Mucosa of rectum (tissue), 2 donors: Measurements from ENCODE around the gene TOGARAM2.
A peak's percentile ranks its signal among the peaks of the same experiment; 100 is the strongest.

ENCODE experiments used
- H3K27ac ChIP-seq, 2 donors: one replicate each; pipeline ENCODE4 v1.7.0; 2013; ENCODE audit warnings: inconsistent platforms in 2 of 2, low read depth in 2 of 2, low read length in 2 of 2
- H3K27me3 ChIP-seq, 2 donors: one replicate each; pipeline ENCODE4 v1.7.0; 2013; ENCODE audit warnings: low read length in 2 of 2; ENCODE audit not compliant: control insufficient read depth in 2 of 2, insufficient read depth in 2 of 2
- H3K36me3 ChIP-seq, 2 donors: one replicate each; pipeline ENCODE4 v1.7.0; 2013; ENCODE audit warnings: low read length in 2 of 2; ENCODE audit not compliant: control insufficient read depth in 2 of 2, insufficient read depth in 2 of 2
- H3K4me1 ChIP-seq, 2 donors: one replicate each; pipeline ENCODE4 v1.7.0; 2013; ENCODE audit warnings: low read length in 2 of 2, mild to moderate bottlenecking in 1 of 2; ENCODE audit not compliant: control insufficient read depth in 2 of 2, insufficient read depth in 2 of 2
- H3K4me3 ChIP-seq, 2 donors: one replicate each; pipeline ENCODE4 v1.7.0; 2013; ENCODE audit warnings: low read length in 2 of 2
- H3K9ac ChIP-seq, 2 donors: one replicate each; pipeline ENCODE4 v1.7.0; 2013; ENCODE audit warnings: low read length in 2 of 2, low read depth in 1 of 2, mild to moderate bottlenecking in 1 of 2
- H3K9me3 ChIP-seq, 2 donors: one replicate each; pipeline ENCODE4 v1.7.0; 2013; ENCODE audit warnings: low read length in 2 of 2; ENCODE audit not compliant: control insufficient read depth in 2 of 2
- donor health status: healthy.
- donor health status: Normal muscosa, but diverticular disease.

TOGARAM2 gene

DNA sequence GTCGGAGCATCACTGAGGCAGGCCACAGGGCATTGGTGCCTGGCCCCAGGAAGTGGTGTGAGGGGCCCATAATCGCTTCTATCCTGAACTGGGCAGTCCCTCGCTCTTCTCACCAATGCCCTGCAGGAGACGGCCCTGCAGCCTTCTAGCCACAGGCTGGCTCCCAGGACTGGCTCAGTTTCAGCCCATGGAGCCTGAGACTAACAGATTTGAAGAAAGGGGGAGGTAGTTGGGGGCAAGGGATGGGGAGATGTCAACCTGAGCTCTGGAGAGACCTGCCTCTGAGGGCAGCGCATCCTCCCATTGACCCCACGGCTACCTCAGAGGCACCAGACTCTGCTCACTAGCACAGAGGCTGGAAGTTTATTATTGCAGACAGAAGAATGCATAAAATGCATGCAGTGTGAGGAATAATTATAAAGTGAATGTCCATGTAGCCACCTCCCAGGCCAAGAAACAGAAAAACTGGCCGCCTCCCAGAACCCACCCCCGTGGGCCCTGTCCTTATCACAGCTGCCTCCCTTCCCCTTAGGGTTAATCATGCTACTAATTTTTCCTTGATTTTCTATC is 1.4 kb downstream of the TOGARAM2 start:
- no peak overlapping the region for H3K9ac ChIP-seq
- H3K4me1 ChIP-seq: no peaks in the 10 kb centered on the region
- H3K4me3 ChIP-seq: no peak overlapping the region
- H3K27me3 ChIP-seq: no peaks in the 10 kb centered on the region
- no peaks in the 10 kb centered on the region for H3K9me3 ChIP-seq
- no peaks in the 10 kb centered on the region for H3K36me3 ChIP-seq
- H3K27ac ChIP-seq: no peak overlapping the region

DNA sequence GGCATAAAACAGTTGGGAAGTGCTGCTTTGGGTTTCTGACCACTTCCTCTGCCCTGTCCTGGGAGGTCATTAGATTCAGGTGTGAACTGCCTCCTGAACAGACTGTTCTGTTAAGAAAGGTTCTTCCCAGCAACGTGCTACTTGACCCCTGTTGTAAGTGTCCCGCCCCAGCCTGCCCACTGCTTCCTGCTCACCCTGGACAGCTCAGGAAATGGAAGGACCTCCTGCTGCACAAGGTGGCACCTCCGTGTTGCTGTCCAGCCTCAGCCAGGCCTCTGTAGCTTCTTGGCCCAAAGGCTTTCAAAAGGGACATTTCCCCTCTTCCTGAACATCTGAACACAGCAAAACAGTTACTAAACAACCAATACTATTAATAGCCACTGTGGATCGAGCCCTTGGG is 5.3 kb downstream of the TOGARAM2 start:
- Histone ChIP-seq H3K9me3 (no peaks in the 10 kb centered on the region), H3K9ac (no peak overlapping the region), H3K4me3 (no peak overlapping the region), H3K27me3 (no peaks in the 10 kb centered on the region), H3K36me3 (no peaks in the 10 kb centered on the region), H3K27ac (no peak overlapping the region), H3K4me1 (no peaks in the 10 kb centered on the region)

GRCh38 chr2:28989973-28990372 is 8.9 kb downstream of the TOGARAM2 start:
- no peaks in the 10 kb centered on the region for H3K27me3 ChIP-seq
- H3K4me3 ChIP-seq: no peak overlapping the region
- H3K9me3 ChIP-seq: no peaks in the 10 kb centered on the region
- no peaks in the 10 kb centered on the region for H3K36me3 ChIP-seq
- no peak overlapping the region for H3K9ac ChIP-seq
- H3K27ac ChIP-seq: peak overlapping the region; percentile 3 to 42
- H3K4me1 ChIP-seq: peaks cover 6 to 14% of the 10 kb centered on the region in 2 donors

GRCh38 chr2:28990445-28990844 is 9.3 kb downstream of the TOGARAM2 start:
- no peaks in the 10 kb centered on the region for H3K27me3 ChIP-seq
- H3K9ac ChIP-seq: no peak overlapping the region
- no peaks in the 10 kb centered on the region for H3K36me3 ChIP-seq
- peak overlapping the region; percentile 3 to 20 for H3K27ac ChIP-seq
- peaks cover 6 to 14% of the 10 kb centered on the region in 2 donors for H3K4me1 ChIP-seq
- no peak overlapping the region for H3K4me3 ChIP-seq
- H3K9me3 ChIP-seq: no peaks in the 10 kb centered on the region

DNA sequence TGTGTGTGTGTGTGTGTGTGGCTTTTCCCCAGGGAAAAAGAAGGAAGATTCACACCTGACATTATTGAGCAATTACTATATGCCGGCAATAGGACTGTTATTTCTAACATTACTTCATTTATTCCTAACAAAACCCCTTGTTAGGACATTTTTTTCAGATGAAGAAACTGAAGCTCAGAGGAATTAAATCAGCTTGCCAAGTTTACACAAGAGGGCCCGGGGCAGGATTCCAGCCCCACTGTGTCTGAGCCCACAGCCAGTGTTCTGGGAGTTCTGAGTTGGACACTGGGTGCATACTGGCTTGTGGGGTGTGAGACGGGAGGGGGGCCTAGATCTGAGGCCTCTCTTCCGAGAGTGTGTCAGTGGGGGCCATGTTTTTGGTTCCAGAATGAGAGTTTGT is 9.9 kb downstream of the TOGARAM2 start:
- Histone ChIP-seq H3K9me3 (no peaks in the 10 kb centered on the region), H3K27ac (peak overlapping the region; percentile 18 to 23), H3K9ac (no peak overlapping the region), H3K36me3 (no peaks in the 10 kb centered on the region), H3K4me1 (peaks cover 6 to 14% of the 10 kb centered on the region in 2 donors), H3K27me3 (no peaks in the 10 kb centered on the region), H3K4me3 (no peak overlapping the region)

DNA sequence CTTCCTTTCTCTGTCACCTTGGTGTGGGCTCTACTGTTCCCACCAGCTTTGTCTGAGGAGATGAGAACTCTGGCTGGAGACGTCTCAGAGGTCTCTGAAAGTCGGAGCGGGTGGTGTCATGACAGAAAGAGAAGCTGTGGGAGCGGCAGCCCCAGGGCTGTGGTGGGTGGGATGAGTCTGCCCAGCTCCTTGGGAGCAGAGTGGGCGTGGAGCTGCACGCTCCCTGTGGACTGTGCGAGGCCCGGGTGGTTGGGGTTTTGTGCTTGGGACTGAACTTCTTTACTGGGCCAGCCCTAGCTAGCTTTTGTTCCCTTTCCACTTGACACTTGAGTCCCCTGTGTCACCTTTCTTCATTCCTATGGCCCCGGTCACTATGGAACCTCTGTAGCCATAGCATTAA is 10.4 kb downstream of the TOGARAM2 start:
- H3K36me3 ChIP-seq: no peaks in the 10 kb centered on the region
- no peaks in the 10 kb centered on the region for H3K9me3 ChIP-seq
- H3K27me3 ChIP-seq: no peaks in the 10 kb centered on the region
- no peak overlapping the region for H3K4me3 ChIP-seq
- H3K27ac ChIP-seq: peak overlapping the region; percentile 18 to 23
- H3K9ac ChIP-seq: no peak overlapping the region
- H3K4me1 ChIP-seq: peaks cover 6 to 14% of the 10 kb centered on the region in 2 donors

- Histone ChIP-seq H3K4me3 (no peak overlapping the region), H3K9ac (peak overlapping the region in 1 of 2 donors; percentile 10), H3K4me1 (peaks cover 6 to 14% of the 10 kb centered on the region in 2 donors), H3K27ac (no peak overlapping the region), H3K36me3 (no peaks in the 10 kb centered on the region), H3K27me3 (no peaks in the 10 kb centered on the region), H3K9me3 (no peaks in the 10 kb centered on the region)
Observed at GRCh38 chr2:28993206-28993960, 12.3 kb downstream of the TOGARAM2 start.

DNA sequence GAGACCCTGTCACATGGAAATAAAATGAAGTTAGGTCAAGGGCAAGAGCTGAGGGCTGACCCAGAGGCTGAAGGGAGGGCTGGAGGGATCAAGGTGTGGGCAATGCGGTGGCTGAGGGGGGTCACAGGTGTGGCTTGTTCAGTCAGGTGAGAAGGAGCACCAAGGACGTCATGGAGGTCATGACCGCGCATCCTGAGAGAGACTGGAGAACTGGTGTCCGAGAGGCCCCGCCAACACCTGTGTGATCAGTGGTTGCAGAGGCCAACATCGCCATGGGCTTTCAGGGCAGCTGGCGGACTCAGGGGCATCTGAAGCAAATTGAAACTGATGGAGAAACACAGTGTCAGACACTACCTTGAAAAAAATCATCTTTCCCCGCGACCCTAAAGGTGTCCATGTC is 13.0 kb downstream of the TOGARAM2 start:
- H3K9me3 ChIP-seq: no peaks in the 10 kb centered on the region
- peaks cover 6 to 14% of the 10 kb centered on the region in 2 donors for H3K4me1 ChIP-seq
- no peak overlapping the region for H3K27ac ChIP-seq
- H3K36me3 ChIP-seq: no peaks in the 10 kb centered on the region
- no peak overlapping the region for H3K4me3 ChIP-seq
- H3K27me3 ChIP-seq: no peaks in the 10 kb centered on the region
- H3K9ac ChIP-seq: peak overlapping the region in 1 of 2 donors; percentile 10

- Histone ChIP-seq H3K36me3 (no peaks in the 10 kb centered on the region), H3K27ac (no peak overlapping the region), H3K4me1 (peaks cover 6 to 14% of the 10 kb centered on the region in 2 donors), H3K9ac (no peak overlapping the region), H3K4me3 (no peak overlapping the region), H3K27me3 (no peaks in the 10 kb centered on the region), H3K9me3 (no peaks in the 10 kb centered on the region)
Observed at GRCh38 chr2:28994679-28995078, 13.6 kb downstream of the TOGARAM2 start.

GRCh38 chr2:28995765-28996750 is 15.0 kb downstream of the TOGARAM2 start:
- H3K36me3 ChIP-seq: no peaks in the 10 kb centered on the region
- no peak overlapping the region for H3K27ac ChIP-seq
- no peaks in the 10 kb centered on the region for H3K9me3 ChIP-seq
- H3K27me3 ChIP-seq: no peaks in the 10 kb centered on the region
- H3K4me1 ChIP-seq: peaks cover 6 to 14% of the 10 kb centered on the region in 2 donors
- H3K9ac ChIP-seq: no peak overlapping the region
- H3K4me3 ChIP-seq: no peak overlapping the region
